H9 (cell line): ENCODE data around the gene WDR7. TPM values are rescaled to one million over a fixed set of nuclear protein-coding genes. Genes with fewer than 3 reads are reported as not detected.

Experiments used
- DNase-seq: peaks from one replicate; pipeline ENCODE4 v3.0.0-alpha.2; 2017
- H2AFZ ChIP-seq: one replicate; pipeline ENCODE4 v1.6.1; 2013; ENCODE audit warnings: mild to moderate bottlenecking, low read length, control low read depth, moderate library complexity
- H2AK5ac ChIP-seq: 2 replicates; pipeline ENCODE4 v1.6.1; 2013; ENCODE audit warnings: low read length, control low read depth, mixed read lengths; ENCODE audit not compliant: insufficient read length
- H2BK120ac ChIP-seq: one replicate; pipeline ENCODE4 v1.6.1; 2013; ENCODE audit warnings: low read depth, mild to moderate bottlenecking, low read length, control low read depth, inconsistent platforms; ENCODE audit not compliant: poor library complexity, severe bottlenecking
- H2BK12ac ChIP-seq: 2 replicates; pipeline ENCODE4 v1.6.1; 2013; ENCODE audit warnings: low read length, control low read depth, mixed read lengths, low read depth; ENCODE audit not compliant: insufficient read length
- H2BK15ac ChIP-seq: 2 replicates; pipeline ENCODE4 v1.6.1; 2013; ENCODE audit warnings: low read depth, low read length, control low read depth
- H2BK20ac ChIP-seq: one replicate; pipeline ENCODE4 v1.6.1; 2013; ENCODE audit warnings: low read depth, mild to moderate bottlenecking, low read length, control low read depth, inconsistent platforms; ENCODE audit not compliant: poor library complexity, severe bottlenecking
- H2BK5ac ChIP-seq: 2 replicates; pipeline ENCODE4 v1.6.1; 2013; ENCODE audit warnings: low read length, control low read depth, mixed read lengths; ENCODE audit not compliant: insufficient read length
- H3K14ac ChIP-seq: 2 replicates; pipeline ENCODE4 v1.6.1; 2013; ENCODE audit warnings: low read length, control low read depth; ENCODE audit not compliant: insufficient read depth
- H3K18ac ChIP-seq: 2 replicates; pipeline ENCODE4 v1.6.1; 2013; ENCODE audit warnings: low read depth, mild to moderate bottlenecking, mixed read lengths, low read length, control low read depth; ENCODE audit not compliant: insufficient read length
- H3K23ac ChIP-seq: 2 replicates; pipeline ENCODE4 v1.6.1; 2013; ENCODE audit warnings: low read length, control low read depth, mixed read lengths, low read depth; ENCODE audit not compliant: insufficient read length
- H3K23me2 ChIP-seq: 2 replicates; pipeline ENCODE4 v1.6.1; 2013; ENCODE audit warnings: low read depth, mild to moderate bottlenecking, mixed read lengths, low read length, control low read depth; ENCODE audit not compliant: insufficient read length, poor library complexity, severe bottlenecking
- H3K27ac ChIP-seq: 2 replicates; pipeline ENCODE4 v1.5.1; 2013; ENCODE audit warnings: low read length, control low read depth, mixed read lengths, low read depth; ENCODE audit not compliant: insufficient read length
- H3K27me3 ChIP-seq: 2 replicates; pipeline ENCODE4 v1.6.1; 2013; ENCODE audit warnings: low read length, control low read depth, inconsistent platforms; ENCODE audit not compliant: insufficient read depth
- H3K4ac ChIP-seq: 2 replicates; pipeline ENCODE4 v1.6.1; 2013; ENCODE audit warnings: low read depth, mild to moderate bottlenecking, control low read depth, inconsistent platforms, low read length, moderate library complexity
- H3K4me1 ChIP-seq: 2 replicates; pipeline ENCODE4 v1.6.1; 2013; ENCODE audit warnings: low read length, control low read depth, inconsistent platforms; ENCODE audit not compliant: insufficient read depth
- H3K4me2 ChIP-seq: 2 replicates; pipeline ENCODE4 v1.6.1; 2013; ENCODE audit warnings: low read length, control low read depth, mixed read lengths; ENCODE audit not compliant: insufficient read length, insufficient read depth
- H3K56ac ChIP-seq: 2 replicates; pipeline ENCODE4 v1.6.1; 2013; ENCODE audit warnings: low read depth, mild to moderate bottlenecking, mixed read lengths, low read length, control low read depth; ENCODE audit not compliant: insufficient read length
- H3K79me1 ChIP-seq: 2 replicates; pipeline ENCODE4 v1.6.1; 2013; ENCODE audit warnings: low read depth, mild to moderate bottlenecking, moderate library complexity, low read length, control low read depth, inconsistent platforms; ENCODE audit not compliant: insufficient read depth, poor library complexity, severe bottlenecking
- H3K79me2 ChIP-seq: 2 replicates; pipeline ENCODE4 v1.6.1; 2013; ENCODE audit warnings: low read length, control low read depth, inconsistent platforms; ENCODE audit not compliant: insufficient read depth
- H3K9ac ChIP-seq: 2 replicates; pipeline ENCODE4 v1.6.1; 2013; ENCODE audit warnings: low read length, control low read depth, mixed read lengths; ENCODE audit not compliant: insufficient read length; ENCODE audit errors: extremely low read depth
- H3K9me3 ChIP-seq: one replicate; pipeline ENCODE4 v1.6.1; 2013; ENCODE audit warnings: low read depth, low read length, inconsistent platforms; ENCODE audit not compliant: control insufficient read depth
- H3T11ph ChIP-seq: one replicate; pipeline ENCODE4 v1.6.1; 2013; ENCODE audit warnings: mild to moderate bottlenecking, low read length, control low read depth, inconsistent platforms
- H4K20me1 ChIP-seq: one replicate; pipeline ENCODE4 v1.6.1; 2013; ENCODE audit not compliant: control insufficient read depth, insufficient read length, insufficient read depth
- H4K5ac ChIP-seq: 2 replicates; pipeline ENCODE4 v1.6.1; 2013; ENCODE audit warnings: low read depth, mild to moderate bottlenecking, mixed read lengths, low read length, control low read depth; ENCODE audit not compliant: insufficient read length
- H4K8ac ChIP-seq: replicated peaks from 2 replicates; pipeline ENCODE4 v1.6.1; 2013; ENCODE audit warnings: low read length, control low read depth, mixed read lengths, low read depth; ENCODE audit not compliant: insufficient read length
- H4K91ac ChIP-seq: 2 replicates; pipeline ENCODE4 v1.6.1; 2013; ENCODE audit warnings: low read depth, mild to moderate bottlenecking, moderate library complexity, mixed read lengths, low read length, control low read depth; ENCODE audit not compliant: insufficient read length
- H3K27ac Mint-ChIP-seq, 3 experiments: 2 replicates in 2 of 3; 3 replicates in 1 of 3; pipeline ENCODE4 v1.8.0; 2020 to 2021; ENCODE audit warnings: mixed read lengths in 3 of 3, mild to moderate bottlenecking in 1 of 3, moderate library complexity in 1 of 3
- H3K27me3 Mint-ChIP-seq: 2 replicates; pipeline ENCODE4 v1.8.0; 2021; ENCODE audit warnings: low read depth, mild to moderate bottlenecking, moderate library complexity, mixed read lengths
- H3K36me3 Mint-ChIP-seq, 3 experiments: 2 replicates in 2 of 3; 3 replicates in 1 of 3; pipeline ENCODE4 v1.8.0; 2020 to 2021; ENCODE audit warnings: low read depth in 3 of 3, mixed read lengths in 3 of 3; ENCODE audit not compliant: insufficient read depth in 1 of 3
- H3K4me1 Mint-ChIP-seq, 2 experiments: 2 replicates each; pipeline ENCODE4 v1.8.0; 2020; ENCODE audit warnings: mixed read lengths in 2 of 2
- H3K4me3 Mint-ChIP-seq, 2 experiments: 2 replicates in 1 of 2; 3 replicates in 1 of 2; pipeline ENCODE4 v1.8.0; 2020 to 2021; ENCODE audit warnings: mild to moderate bottlenecking in 2 of 2, mixed read lengths in 2 of 2, moderate library complexity in 1 of 2
- H3K9me3 Mint-ChIP-seq, 2 experiments: 2 replicates in 1 of 2; 3 replicates in 1 of 2; pipeline ENCODE4 v1.8.0; 2020; ENCODE audit warnings: mild to moderate bottlenecking in 2 of 2, mixed read lengths in 2 of 2, moderate library complexity in 1 of 2
- CTCF ChIP-seq: fragments of 200-600 bp; sonication (generic); conservative IDR thresholded peaks from 3 replicates; pipeline ENCODE4 v1.8.0; 2021; ENCODE audit warnings: antibody characterized with exemption, mild to moderate bottlenecking
- WGBS: extraction: QIAGEN DNeasy Blood & Tissue Kit; methylation state at CpG from one replicate; pipeline ENCODE4 v1.1.7; 2013; ENCODE audit warnings: missing lambda C conversion rate, low lambda C conversion rate, mixed read lengths; ENCODE audit not compliant: insufficient read length; ENCODE audit errors: extremely low coverage; 5-methylcytosine and 5-hydroxymethylcytosine counted together
- total RNA-seq: library from RNA; stranded (reverse); gene quantifications from 2 replicates; pipeline ENCODE4 v1.2.1, GENCODE V29; 2021

WDR7 gene
- total RNA-seq, 1 experiment from 2014 or later, result 14.8 TPM

- H3K23ac ChIP-seq, result no peak overlapping the region
- no peaks in the 10 kb centered on the region for H3K23me2 ChIP-seq
- WGBS, result no CpG with 5 or more reads among the region's 2 CpGs
- H3K27ac ChIP-seq, result no peak overlapping the region
- Mint-ChIP-seq H3K27ac (no peak overlapping the region), H3K9me3 (no peaks in the 10 kb centered on the region), H3K27me3 (no peaks in the 10 kb centered on the region), H3K36me3 (no peaks in the 10 kb centered on the region), H3K4me3 (no peak overlapping the region), H3K4me1 (peaks cover 5% of the 10 kb centered on the region in 2 experiments)
- no peaks in the 10 kb centered on the region for H3K79me2 ChIP-seq
- no peak overlapping the region for H3K4me2 ChIP-seq
- no peak overlapping the region for H2BK5ac ChIP-seq
- no peaks in the 10 kb centered on the region for H3K4me1 ChIP-seq
- H3K27me3 ChIP-seq, result no peaks in the 10 kb centered on the region
- no peak overlapping the region for H3K9ac ChIP-seq
- H3K79me1 ChIP-seq, result no peaks in the 10 kb centered on the region
- no peak overlapping the region for H3K18ac ChIP-seq
- H3T11ph ChIP-seq, result no peak overlapping the region
- no peaks in the 10 kb centered on the region for H4K20me1 ChIP-seq
- no peak for DNase-seq
- no peak overlapping the region for H4K91ac ChIP-seq
- TF ChIP-seq CTCF, result no peak
- no peak overlapping the region for H2BK20ac ChIP-seq
- no peak overlapping the region for H4K5ac ChIP-seq
- no peak overlapping the region for H4K8ac ChIP-seq
- H3K56ac ChIP-seq, result no peak overlapping the region
- no peaks in the 10 kb centered on the region for H3K9me3 ChIP-seq
- H2BK120ac ChIP-seq, result no peak overlapping the region
- no peak overlapping the region for H2AFZ ChIP-seq
- H2BK12ac ChIP-seq, result no peak overlapping the region
- H2BK15ac ChIP-seq, result no peak overlapping the region
- H3K14ac ChIP-seq, result no peak overlapping the region
- no peak overlapping the region for H2AK5ac ChIP-seq
- no peak overlapping the region for H3K4ac ChIP-seq
These were observed 346.0 kb downstream of the WDR7 start for GRCh38 chr18:56997200-56997599.
